Dendritic cell treated with granulocyte-macrophage colony-stimulating factor and Interleukin-4, amounts not matched to agents 40 ng/mL and 50 ng/mL, for 4 days (primary cell): ENCODE data around the gene ITIH2.
"Not testable (repeated sequence)": the region's sequence is repeated elsewhere in the genome, so short reads cannot be mapped to it uniquely, and the experiment has no call there.

Experiments used
- H3K27ac Mint-ChIP-seq: one replicate; pipeline ENCODE4 v1.8.0; 2022; ENCODE audit warnings: mild to moderate bottlenecking, mixed read lengths
- H3K27me3 Mint-ChIP-seq: one replicate; pipeline ENCODE4 v1.8.0; 2022; ENCODE audit warnings: mild to moderate bottlenecking, mixed read lengths
- H3K36me3 Mint-ChIP-seq: one replicate; pipeline ENCODE4 v1.8.0; 2022; ENCODE audit warnings: low read depth, mixed read lengths
- H3K4me1 Mint-ChIP-seq: one replicate; pipeline ENCODE4 v1.8.0; 2022; ENCODE audit warnings: low read depth, mixed read lengths
- H3K4me3 Mint-ChIP-seq: one replicate; pipeline ENCODE4 v1.8.0; 2022; ENCODE audit warnings: mild to moderate bottlenecking, moderate library complexity, mixed read lengths
- H3K9me3 Mint-ChIP-seq: one replicate; pipeline ENCODE4 v1.8.0; 2022; ENCODE audit warnings: mixed read lengths
- intact Hi-C: fragments of 100-400 bp; cut with micrococcal nuclease; formaldehyde crosslinking; loops from one replicate; pipeline ENCODE4 v1.15.0; 2022

Gene ITIH2

GRCh38 chr10:7704071-7705016 is 1.2 kb downstream of the ITIH2 start:
- Mint-ChIP-seq H3K4me1 (no peaks in the 10 kb centered on the region), H3K27ac (no peak overlapping the region), H3K27me3 (peaks cover 29% of the 10 kb centered on the region), H3K4me3 (no peak overlapping the region), H3K36me3 (no peaks in the 10 kb centered on the region), H3K9me3 (no peaks in the 10 kb centered on the region)
- intact Hi-C loops: no loop called here

- Mint-ChIP-seq H3K9me3 (no peaks in the 10 kb centered on the region), H3K36me3 (no peaks in the 10 kb centered on the region)
These were observed 2.2 kb downstream of the ITIH2 start for GRCh38 chr10:7705341-7705740.

GRCh38 chr10:7706534-7707073 is 3.5 kb downstream of the ITIH2 start:
- H3K27me3 Mint-ChIP-seq: peaks cover 24% of the 10 kb centered on the region
- H3K27ac Mint-ChIP-seq: no peak overlapping the region
- H3K4me1 Mint-ChIP-seq: no peaks in the 10 kb centered on the region
- no peak overlapping the region for H3K4me3 Mint-ChIP-seq
- no peaks in the 10 kb centered on the region for H3K36me3 Mint-ChIP-seq
- intact Hi-C loops: no loop called here
- H3K9me3 Mint-ChIP-seq: no peaks in the 10 kb centered on the region

More at GRCh38 chr10:7705341-7705740, 2.2 kb downstream of the ITIH2 start:
- no peak overlapping the region for H3K4me3 Mint-ChIP-seq
- H3K27ac Mint-ChIP-seq: no peak overlapping the region
- peaks cover 24% of the 10 kb centered on the region for H3K27me3 Mint-ChIP-seq
- intact Hi-C loops: no loop called here
- H3K4me1 Mint-ChIP-seq: no peaks in the 10 kb centered on the region

- Mint-ChIP-seq H3K36me3 (no peaks in the 10 kb centered on the region), H3K4me3 (no peak overlapping the region), H3K4me1 (no peaks in the 10 kb centered on the region), H3K27me3 (peaks cover 24% of the 10 kb centered on the region), H3K9me3 (no peaks in the 10 kb centered on the region), H3K27ac (no peak overlapping the region)
- intact Hi-C loops: no loop called here
These were observed 4.0 kb downstream of the ITIH2 start for GRCh38 chr10:7707102-7707501.

GRCh38 chr10:7707858-7708622 is 4.9 kb downstream of the ITIH2 start:
- H3K4me1 Mint-ChIP-seq: no peaks in the 10 kb centered on the region
- no peak overlapping the region for H3K27ac Mint-ChIP-seq
- H3K9me3 Mint-ChIP-seq: no peaks in the 10 kb centered on the region
- intact Hi-C loops: no loop called here
- H3K36me3 Mint-ChIP-seq: no peaks in the 10 kb centered on the region
- H3K27me3 Mint-ChIP-seq: peaks cover 21% of the 10 kb centered on the region
- H3K4me3 Mint-ChIP-seq: no peak overlapping the region

GRCh38 chr10:7708832-7709231 is 5.7 kb downstream of the ITIH2 start:
- Mint-ChIP-seq H3K9me3 (no peaks in the 10 kb centered on the region), H3K27me3 (peaks cover 17% of the 10 kb centered on the region), H3K4me1 (no peaks in the 10 kb centered on the region), H3K36me3 (no peaks in the 10 kb centered on the region), H3K4me3 (no peak overlapping the region), H3K27ac (no peak overlapping the region)
- intact Hi-C loops: no loop called here

- intact Hi-C loops: no loop called here
- Mint-ChIP-seq H3K27ac (no peak overlapping the region), H3K4me3 (no peak overlapping the region), H3K27me3 (peaks cover 14% of the 10 kb centered on the region), H3K9me3 (no peaks in the 10 kb centered on the region), H3K4me1 (no peaks in the 10 kb centered on the region), H3K36me3 (no peaks in the 10 kb centered on the region)
These were observed 7.3 kb downstream of the ITIH2 start for GRCh38 chr10:7710446-7710845.

- H3K9me3 Mint-ChIP-seq, H3K4me1 Mint-ChIP-seq, H3K27ac Mint-ChIP-seq, H3K36me3 Mint-ChIP-seq, intact Hi-C loops, H3K4me3 Mint-ChIP-seq: not testable (repeated sequence)
- peaks cover 10% of the 10 kb centered on the region for H3K27me3 Mint-ChIP-seq
These were observed 8.0 kb downstream of the ITIH2 start for GRCh38 chr10:7711075-7711474.

GRCh38 chr10:7715515-7715914 is 12.4 kb downstream of the ITIH2 start:
- Mint-ChIP-seq H3K36me3 (no peaks in the 10 kb centered on the region), H3K27ac (no peak overlapping the region), H3K27me3 (peaks cover 9% of the 10 kb centered on the region), H3K4me1 (no peaks in the 10 kb centered on the region), H3K4me3 (no peak overlapping the region), H3K9me3 (no peaks in the 10 kb centered on the region)
- intact Hi-C loops: no loop called here

- H3K36me3 Mint-ChIP-seq: no peaks in the 10 kb centered on the region
- H3K4me1 Mint-ChIP-seq: no peaks in the 10 kb centered on the region
- no peak overlapping the region for H3K4me3 Mint-ChIP-seq
- H3K27ac Mint-ChIP-seq: no peak overlapping the region
- H3K27me3 Mint-ChIP-seq: peaks cover 9% of the 10 kb centered on the region
- intact Hi-C loops: no loop called here
- no peaks in the 10 kb centered on the region for H3K9me3 Mint-ChIP-seq
These were observed 14.7 kb downstream of the ITIH2 start for GRCh38 chr10:7717767-7718166.

- Mint-ChIP-seq H3K27me3 (peaks cover 12% of the 10 kb centered on the region), H3K9me3 (no peaks in the 10 kb centered on the region), H3K27ac (no peak overlapping the region), H3K36me3 (no peaks in the 10 kb centered on the region), H3K4me3 (no peak overlapping the region), H3K4me1 (no peaks in the 10 kb centered on the region)
- intact Hi-C loops: no loop called here
These were observed 15.6 kb downstream of the ITIH2 start for GRCh38 chr10:7718685-7719084.

GRCh38 chr10:7720478-7720877 is 17.4 kb downstream of the ITIH2 start:
- Mint-ChIP-seq H3K27me3 (peaks cover 12% of the 10 kb centered on the region), H3K27ac (no peak overlapping the region), H3K4me3 (no peak overlapping the region), H3K36me3 (no peaks in the 10 kb centered on the region), H3K9me3 (no peaks in the 10 kb centered on the region), H3K4me1 (no peaks in the 10 kb centered on the region)
- intact Hi-C loops: no loop called here

- H3K27me3 Mint-ChIP-seq: peaks cover 7% of the 10 kb centered on the region
- no peak overlapping the region for H3K4me3 Mint-ChIP-seq
- H3K36me3 Mint-ChIP-seq: no peaks in the 10 kb centered on the region
- H3K27ac Mint-ChIP-seq: no peak overlapping the region
- no peaks in the 10 kb centered on the region for H3K9me3 Mint-ChIP-seq
- intact Hi-C loops: no loop called here
- no peaks in the 10 kb centered on the region for H3K4me1 Mint-ChIP-seq
These were observed 19.9 kb downstream of the ITIH2 start for GRCh38 chr10:7722927-7723529.

- H3K4me1 Mint-ChIP-seq: no peaks in the 10 kb centered on the region
- intact Hi-C loops: no loop called here
- H3K36me3 Mint-ChIP-seq: no peaks in the 10 kb centered on the region
- peaks cover 2% of the 10 kb centered on the region for H3K27me3 Mint-ChIP-seq
- no peak overlapping the region for H3K27ac Mint-ChIP-seq
- H3K4me3 Mint-ChIP-seq: no peak overlapping the region
- no peaks in the 10 kb centered on the region for H3K9me3 Mint-ChIP-seq
These were observed 31.7 kb downstream of the ITIH2 start for GRCh38 chr10:7734821-7735220.
